GM19351 (cell line): Measurements from ENCODE around the gene CCDC107.
A peak's percentile ranks its signal among the peaks of the same experiment; 100 is the strongest.
"Not testable (repeated sequence)": the region's sequence is repeated elsewhere in the genome, so short reads cannot be mapped to it uniquely, and the experiment has no call there.

Experiments
- ATAC-seq: cut with Tn5 transposase; IDR thresholded peaks from one replicate; pipeline ENCODE4 v1.9.1; 2021; ENCODE audit warnings: mild to moderate bottlenecking, moderate library complexity; ENCODE audit not compliant: unreplicated experiment

The CCDC107 gene

DNA sequence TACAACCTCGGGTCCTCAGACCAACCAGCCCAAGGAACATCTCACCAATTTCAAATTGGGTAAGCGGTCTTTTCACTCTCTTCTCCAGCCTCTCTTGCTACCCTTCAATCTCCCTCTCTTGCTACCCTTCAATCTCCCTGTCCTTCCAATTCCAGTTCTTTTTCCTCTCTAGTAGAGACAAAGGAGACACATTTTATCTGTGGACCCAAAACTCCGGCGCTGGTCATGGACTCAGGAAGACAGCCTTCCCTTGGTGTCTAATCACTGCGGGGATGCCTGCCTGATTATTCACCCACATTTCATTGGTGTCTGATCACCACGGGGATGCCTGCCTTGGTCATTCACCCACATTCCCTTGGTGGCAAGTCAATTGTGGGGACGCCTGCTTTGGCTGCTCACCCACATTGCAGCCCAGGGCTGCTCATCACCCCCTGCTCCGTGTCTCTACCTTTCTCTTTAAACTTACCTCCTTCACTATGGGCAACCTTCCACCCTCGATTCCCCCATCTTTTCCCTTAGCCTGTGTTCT lies 20.6 kb upstream of the CCDC107 start:
- not testable (repeated sequence) for ATAC-seq

DNA sequence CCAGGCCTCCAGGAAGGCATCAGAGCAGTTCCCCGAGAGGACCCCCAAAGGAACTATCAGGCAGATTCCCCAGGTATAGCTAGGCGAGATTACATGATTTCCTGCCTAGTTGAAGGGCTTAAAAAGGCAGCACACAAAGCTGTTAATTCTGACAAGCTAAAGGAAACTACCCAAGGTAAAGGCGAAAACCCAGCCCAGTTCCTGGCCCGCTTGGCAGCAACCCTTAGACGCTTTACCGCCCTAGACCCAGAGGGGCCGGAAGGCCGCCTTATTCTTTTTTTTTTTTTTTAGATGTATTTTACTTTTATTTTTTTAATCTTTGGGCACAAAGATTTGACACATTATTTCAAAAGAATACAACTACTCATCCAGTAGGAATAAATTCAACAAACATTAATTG lies 19.3 kb upstream of the CCDC107 start:
- ATAC-seq = not testable (repeated sequence)

DNA sequence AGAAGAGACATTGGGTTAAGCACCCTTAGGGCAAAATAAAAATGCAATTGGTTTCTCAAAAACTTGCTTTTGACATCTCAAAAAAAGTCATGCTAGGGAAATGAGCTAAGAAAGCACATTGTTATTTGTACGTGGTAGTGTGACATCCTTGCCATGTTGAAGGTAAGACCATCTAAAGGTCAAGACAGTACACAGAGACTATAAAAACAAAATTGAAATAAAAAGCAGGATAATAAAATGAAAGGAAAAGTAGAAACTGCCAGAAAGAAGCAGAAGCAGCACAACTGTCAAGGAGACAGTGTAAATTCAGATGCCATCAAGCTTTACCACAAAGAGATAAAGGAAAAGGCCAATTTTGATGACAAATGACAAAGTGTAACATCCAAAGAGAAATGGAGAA lies 18.9 kb upstream of the CCDC107 start:
- ATAC-seq = not testable (repeated sequence)

DNA sequence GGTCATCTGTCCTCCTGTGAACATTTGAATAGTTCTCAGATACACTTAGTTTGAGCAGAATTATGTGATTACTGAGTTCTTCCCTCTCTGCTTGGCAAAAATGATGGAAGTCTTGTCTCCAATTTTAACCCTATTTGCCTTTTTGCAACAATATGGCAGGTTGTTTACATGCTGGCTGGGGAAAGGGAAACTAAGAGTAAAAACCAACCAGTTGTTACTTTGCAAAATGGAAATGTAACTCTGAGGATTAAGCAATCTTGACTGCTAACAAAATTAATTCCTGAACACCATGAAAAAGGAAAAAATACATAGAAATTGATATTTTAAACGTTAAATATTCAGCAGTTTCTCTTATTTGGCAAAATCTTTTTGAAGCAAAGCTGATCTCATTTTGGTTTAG lies 18.5 kb upstream of the CCDC107 start:
- ATAC-seq = no peak

DNA sequence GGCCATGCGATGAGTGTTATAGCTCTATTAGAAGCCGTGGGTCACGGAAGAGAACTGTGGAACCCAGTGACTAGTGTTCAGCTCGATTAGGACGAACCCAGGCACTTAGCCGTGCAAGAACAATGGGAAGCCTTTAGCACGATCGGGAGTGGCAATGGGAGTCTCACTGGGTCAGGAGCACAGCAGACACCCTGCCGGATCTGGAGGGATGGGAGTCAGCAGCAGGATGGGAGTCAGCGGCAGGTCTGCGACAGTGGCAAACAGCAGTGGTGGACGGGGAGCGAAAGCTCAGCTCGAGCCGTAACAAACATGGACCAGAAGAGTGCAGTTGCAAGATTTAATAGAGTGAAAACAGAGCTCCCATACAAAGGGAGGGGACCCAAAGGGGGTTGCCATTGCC lies 17.7 kb upstream of the CCDC107 start:
- ATAC-seq = not testable (repeated sequence)

DNA sequence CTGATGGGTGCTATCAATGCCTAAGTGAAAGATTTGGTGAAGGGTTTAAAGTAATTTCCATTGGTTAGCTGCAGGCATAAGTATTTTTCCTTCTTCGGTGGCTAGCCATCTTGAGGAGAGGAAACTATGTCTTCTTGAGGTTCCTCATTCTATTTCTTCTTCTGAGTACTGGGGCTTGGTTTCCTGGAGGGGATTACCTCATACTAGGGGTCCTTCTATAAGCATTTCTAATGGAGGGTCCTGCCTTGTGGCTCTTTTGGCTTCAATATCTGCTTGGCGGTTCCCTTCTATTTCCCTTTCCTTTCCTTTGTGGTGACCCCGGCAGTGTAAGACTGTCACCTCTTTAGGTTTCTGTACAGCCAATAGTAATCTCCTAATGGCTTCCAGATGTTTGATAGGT lies 16.6 kb upstream of the CCDC107 start:
- ATAC-seq = not testable (repeated sequence)

DNA sequence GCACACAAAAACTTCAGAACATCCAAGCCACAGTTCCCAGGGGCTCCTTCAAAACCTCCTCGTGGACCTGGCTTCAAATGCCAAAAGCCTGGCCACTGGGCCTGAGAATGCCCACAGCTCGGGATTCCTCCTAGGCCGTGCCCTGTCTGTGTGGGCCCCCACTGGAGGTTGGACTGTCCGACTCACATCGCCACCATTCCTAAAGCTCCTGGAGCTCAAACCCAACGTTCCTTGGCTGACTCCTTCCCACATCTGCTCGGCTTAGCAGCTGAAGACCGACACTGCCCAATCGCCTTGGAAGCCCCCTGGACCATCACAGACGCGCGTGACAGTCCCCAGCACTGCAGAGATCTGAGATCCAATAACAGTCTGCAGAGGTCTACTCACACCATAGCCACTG lies 15.0 kb upstream of the CCDC107 start:
- no peak for ATAC-seq

DNA sequence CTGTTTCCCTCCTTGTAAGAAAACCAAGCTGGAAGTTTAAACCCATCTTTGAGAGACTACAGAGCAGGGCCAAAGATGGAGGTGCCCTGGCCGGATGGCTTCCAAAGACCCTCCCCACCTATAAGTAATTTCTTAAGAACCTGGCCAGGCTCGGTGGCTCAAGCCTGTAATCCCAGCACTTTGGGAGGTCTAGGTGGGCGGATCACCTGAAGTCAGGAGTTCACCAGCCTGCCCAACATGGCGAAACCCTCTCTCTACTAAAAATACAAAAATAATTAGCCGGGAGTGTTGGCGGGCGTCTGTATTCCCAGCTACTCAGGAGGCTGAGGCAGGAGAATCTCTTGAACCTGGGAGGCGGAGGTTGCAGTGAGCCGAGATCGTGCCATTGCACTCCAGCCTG lies 12.4 kb upstream of the CCDC107 start:
- not testable (repeated sequence) for ATAC-seq

DNA sequence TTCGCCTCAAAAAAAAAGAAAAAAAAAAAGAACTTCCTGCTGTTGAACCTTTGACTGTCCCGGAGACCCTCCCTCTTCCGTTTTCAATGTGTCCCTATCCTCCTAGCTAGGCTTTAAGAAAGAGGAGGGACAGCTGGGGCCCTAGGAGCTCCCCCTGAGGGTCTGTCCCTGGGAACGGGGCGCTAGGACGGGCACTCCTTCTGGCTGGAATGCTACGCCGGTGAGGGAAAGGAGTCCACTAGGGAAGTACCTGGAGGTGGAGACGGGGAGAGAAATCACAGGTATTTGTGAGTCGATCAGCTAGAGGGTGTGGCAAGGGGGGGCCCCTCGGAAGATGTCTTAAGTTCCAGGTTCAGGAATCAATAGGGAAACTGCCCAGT lies 11.9 kb upstream of the CCDC107 start:
- no peak for ATAC-seq

DNA sequence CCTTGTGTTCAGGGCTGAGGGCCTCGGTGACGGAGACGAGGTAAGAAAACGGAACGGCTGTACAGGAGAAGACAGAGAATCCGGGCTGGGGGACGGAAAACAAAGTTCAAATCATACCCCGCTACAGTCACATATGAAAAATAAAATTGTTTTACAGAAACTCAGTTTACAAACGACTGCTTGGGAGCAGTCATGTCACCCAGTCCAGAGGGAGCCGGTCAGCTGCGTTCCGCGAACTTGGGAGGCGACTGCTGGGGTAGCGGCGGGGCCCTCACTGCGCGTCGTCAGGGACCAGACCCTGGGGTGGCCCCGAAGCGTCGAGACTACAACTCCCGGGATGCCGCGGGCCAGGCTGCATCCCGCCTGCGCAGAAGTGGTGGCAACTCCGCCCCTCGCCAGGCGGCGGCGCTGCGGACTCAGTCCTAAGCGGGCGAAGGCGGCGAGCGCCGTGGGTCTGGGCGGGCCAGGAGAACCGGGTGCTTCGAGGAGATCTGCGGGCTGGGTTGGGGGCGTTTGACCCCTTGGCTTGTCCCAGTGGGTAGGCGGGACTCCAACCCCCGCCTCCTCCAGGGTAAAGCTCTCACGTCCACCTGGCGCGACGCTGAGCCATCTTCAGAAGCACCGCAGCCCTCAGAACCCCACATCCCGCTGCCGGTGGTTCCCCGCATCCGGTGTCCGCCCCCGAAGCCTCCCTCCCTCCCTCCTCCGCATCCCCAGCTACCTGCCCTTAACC lies 11.4 kb upstream of the CCDC107 start:
- ATAC-seq = peak; percentile 80

DNA sequence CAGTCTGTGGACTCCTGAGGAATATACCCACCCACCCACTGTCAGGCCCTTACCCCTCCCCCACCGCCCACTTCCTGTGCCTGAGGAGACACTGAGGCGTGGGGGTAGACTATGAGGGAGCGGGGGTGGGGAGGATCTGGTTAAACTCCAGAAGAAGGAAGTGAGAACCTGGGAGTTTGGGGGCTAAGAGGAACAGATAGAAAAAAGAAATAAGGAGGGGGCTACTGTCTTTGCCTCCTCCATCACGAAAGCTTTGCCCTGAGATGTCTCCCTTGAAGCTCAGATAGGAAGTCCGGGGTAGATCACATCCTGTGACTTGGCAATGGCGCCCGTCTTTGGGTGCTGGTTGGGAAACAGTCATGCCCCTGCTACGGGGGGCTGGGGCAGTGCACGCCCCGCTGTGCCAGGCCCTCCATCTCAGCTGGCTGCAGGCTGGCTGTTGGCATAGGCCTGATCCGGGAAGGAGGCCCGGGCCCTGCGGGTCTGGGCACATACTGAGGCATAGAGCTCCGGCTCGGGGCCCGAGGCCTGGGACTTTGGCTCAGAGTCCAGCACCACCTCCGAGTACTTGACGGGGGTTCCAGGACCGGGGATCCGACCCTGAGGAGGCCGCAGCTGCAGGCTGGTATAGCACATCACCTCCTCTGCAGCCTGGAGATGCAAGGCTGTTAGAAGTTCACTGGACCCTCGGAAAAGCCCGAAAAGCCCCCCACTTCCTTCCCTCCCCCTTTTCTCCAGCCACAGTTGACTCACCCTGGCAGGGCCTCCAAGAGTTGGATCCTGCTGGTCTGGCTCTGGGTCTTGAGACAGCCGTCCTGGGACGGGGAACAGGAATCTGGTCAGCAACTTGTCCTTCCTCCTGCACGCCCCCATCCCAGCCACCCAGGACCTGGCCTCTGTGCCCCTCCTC lies 8.4 kb upstream of the CCDC107 start:
- no peak for ATAC-seq

DNA sequence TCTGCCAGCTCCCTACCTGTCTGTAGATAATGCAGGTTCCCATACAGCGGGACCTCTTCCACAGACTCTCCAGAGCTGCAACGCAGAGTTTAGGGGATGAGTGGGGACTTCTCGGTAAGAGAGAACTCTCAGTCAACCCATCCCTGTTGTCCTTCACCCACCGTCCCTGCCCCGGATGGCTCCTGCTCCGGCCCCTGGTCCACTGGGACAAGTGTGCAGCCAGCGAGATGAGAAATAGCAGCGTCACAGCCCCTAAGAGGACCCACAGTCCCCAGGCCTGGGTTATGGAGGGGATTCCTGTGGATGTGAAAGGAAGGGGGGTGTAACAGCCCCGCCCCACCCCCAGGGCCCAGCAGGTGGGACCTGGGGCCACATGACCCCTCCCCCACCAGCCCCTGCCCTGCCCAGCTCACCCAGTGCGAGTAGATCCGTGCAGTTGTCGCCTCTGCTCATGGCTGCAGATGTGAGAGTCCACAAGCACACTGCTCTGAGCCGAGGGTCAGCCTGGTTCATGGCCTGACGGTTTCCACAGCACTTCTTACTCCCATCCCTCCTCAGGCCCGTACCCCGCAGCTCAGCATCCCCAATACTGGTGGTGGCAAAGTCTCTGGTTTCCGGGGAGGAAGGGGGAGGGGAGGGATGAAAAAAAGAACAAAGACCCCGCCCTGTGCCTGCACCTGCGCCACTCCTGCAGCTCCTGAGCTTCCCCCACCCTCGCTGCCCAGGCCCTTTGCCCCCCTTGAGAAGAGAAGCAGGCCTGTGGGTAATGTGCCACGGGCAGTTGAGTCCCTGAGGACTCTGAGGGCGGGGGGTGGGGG lies 7.5 kb upstream of the CCDC107 start, which contains the start of gene SIT1:
Gene SIT1 (minus strand): TSS at position 591 of the 818 bp plus-strand sequence. CDS start 78 bp downstream, at position 513.
- ATAC-seq = no peak

DNA sequence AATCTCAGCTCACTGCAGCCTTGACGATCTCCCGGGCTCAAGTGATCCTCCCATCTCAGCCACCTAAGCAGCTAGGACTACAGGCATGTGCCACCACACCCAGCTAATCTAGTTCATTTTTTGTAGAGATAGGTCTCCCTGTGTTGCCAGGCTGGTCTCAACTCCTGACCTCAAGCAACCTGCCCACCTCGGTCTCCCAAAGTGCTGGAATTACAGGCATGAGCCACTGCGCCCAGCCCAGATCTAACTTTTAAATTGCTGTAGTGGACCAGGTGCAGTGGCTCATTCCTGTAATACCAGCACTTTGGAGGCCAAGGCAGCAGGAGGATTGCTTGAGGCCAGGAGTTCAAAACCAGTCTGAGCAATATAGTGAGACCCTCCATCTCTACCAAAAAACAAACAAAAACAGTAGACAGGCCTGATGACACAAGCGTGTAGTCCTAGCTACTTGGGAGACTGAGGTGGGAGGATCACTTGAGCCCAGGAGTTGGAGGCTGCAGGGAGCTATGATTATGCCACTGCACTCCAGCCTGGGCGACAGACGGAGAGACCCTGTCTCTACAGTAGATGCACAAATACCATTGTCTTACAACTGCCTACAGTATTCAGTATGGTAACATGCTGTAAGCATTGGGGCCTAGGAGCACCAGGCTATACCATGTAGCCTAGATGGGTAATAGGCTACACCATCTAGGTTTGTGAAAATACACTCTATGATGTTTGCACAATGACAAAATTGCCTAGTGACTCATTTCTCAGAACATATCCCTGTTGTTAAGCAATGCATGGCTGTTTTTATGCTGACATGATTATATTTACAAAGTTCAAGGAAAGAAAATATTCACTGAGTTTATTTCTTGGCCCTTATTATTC lies 5.9 kb upstream of the CCDC107 start:
- ATAC-seq = no peak

DNA sequence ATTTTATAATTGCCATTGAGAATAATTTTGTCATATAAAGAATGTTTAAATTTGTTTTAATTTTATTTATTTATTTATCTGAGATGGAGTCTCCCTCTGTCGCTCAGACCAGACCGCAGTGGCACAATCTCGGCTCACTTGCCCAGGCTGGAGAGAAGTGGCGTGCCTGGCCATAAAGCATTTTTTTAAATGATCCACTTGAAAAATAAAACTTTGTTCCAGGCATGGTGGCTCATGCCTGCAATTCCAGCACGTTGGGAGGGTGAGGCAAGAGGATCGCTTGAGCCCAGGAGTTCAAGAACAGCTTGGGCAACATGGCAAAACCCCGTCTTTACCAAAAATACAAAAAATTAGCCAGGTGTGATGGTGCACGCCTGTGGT lies 5.3 kb upstream of the CCDC107 start:
- ATAC-seq = no peak

DNA sequence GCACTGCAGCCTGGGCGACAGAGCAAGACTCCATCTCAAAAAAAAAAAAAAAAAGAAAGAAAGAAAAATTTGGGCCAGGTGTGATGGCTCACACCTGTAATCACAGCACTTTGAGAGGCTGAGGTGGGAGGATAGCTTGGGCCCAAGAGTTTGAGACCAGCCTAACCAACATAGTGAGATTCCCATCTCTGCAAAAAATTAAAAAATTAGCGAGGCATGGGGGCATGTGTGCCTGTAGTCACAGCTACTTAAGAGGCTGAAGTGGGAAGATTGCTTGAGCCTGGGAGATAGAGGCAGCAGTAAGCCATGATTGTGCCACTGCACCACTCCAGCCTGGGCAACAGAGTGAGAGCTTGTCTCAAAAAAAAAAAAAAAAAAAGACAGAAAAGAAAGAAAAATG lies 4.5 kb upstream of the CCDC107 start:
- no peak for ATAC-seq

DNA sequence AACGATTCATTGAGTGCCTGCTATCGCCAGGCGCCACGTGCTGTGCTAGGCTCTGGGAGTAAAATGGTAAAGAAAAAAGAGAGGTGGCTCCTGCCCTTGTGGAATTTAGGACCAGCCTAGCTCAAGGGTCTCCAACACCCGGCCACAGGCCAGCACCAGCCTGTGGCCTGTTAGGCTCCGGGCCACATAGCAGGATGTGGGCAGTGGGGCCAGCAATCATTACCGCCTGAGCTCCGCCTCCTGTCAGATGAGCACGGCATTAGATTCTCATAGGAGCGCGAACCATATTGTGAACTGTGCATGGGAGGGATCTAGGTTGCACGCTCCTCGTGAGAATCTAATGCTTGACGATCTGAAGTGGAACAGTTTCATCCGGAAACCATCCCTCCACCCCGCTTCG lies 1.7 kb upstream of the CCDC107 start:
- ATAC-seq = no peak

DNA sequence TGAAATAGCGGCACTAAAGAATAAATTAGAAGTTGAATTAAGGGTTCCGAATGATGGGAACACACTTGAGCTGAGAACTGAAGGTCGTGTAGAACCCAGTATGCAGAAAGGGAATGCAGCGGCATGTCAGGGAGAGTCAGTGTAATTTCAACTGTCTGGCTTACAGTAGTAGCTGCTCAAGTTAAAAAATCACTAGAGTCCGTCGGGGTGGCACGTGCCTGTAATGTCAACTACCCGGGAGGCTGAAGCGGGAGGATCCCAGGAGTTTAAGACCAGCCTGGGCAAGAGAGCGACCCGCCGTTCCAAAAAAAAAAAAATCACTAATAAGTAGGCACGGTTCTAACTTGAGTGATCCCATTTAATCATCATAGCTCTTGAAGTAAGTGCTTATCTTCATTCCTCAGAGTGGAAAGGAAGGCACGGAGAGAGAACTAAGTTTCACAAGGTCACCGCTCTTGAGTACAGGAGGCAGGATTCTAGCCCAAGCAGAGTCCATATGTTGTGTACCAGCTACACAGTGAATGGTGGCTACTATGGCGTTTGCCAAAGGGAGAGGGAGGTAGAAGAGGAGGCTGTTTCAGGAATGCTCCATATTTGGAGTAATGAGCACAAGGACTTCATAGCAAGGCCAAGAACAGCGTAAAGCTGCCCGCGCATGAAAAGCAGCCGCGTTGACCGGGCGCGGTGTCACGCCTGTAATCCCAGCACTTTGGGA lies 1.1 kb upstream of the CCDC107 start:
- no peak for ATAC-seq

DNA sequence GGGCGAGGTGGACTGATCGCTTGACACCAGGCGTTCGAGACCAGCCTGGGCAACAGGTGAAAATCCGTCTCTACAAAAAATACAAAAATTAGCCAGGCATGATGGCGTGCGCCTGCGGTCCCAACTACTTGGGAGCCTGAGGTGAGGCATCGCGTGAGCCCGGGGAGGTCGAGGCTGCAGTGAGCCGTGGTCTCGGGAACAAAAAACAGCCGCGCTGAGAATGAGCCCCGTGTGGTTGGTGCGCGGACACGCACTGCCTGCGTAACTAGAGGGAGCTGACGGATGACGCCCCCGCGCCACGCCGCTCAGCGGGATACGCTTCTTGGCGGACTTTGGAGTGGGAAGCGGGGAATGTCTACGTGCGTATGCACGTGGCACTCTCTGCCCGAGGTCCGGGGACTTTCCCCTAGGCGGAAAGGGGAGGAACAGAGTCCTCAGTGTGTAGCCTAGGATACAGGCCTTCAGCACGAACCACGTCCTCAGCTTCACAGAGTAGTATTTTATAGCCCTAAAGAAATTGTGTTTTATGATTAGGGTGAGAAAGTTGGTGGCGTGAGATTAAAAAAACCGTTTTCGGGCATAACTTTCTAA lies 451 bp upstream of the CCDC107 start, which contains the start of gene RMRP:
Gene RMRP (minus strand): TSS at position 474 of the 591 bp plus-strand sequence.
- peak; percentile 82 for ATAC-seq

DNA sequence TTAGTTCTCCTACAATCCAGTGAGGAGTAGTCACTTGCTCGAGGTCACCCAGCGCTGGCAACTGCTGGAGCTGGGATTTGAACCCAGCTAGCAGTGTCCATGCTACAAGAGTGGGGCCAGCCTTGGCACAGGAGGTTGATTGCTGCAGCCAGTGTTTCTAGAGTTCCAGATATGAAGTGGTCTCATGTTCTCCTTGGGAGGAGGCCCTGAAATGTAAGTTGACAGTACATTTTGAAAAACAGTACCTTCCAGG lies 802 bp downstream of the CCDC107 start:
- no peak for ATAC-seq
